H54 (cell line): Measurements from ENCODE around the gene LIM2.
"Not testable (repeated sequence)": the region's sequence is repeated elsewhere in the genome, so short reads cannot be mapped to it uniquely, and the experiment has no call there.

ENCODE experiments used
- DNase-seq: peaks from one replicate; pipeline ENCODE4 v3.0.0; 2011; ENCODE audit warnings: low spot score, mixed read lengths; ENCODE audit not compliant: insufficient read length
- FAIRE-seq: peaks from 3 replicates; lab custom pipeline; 2011; peaks lifted over from hg19 to GRCh38; lab: Jason Lieb, UNC
- POLR2A ChIP-seq: IDR thresholded peaks from 2 replicates; pipeline ENCODE4 v1.6.1; 2011; ENCODE audit warnings: low read depth, mild to moderate bottlenecking, low read length

The LIM2 gene

GRCh38 chr19:51410950-51411748 lies 23.4 kb upstream of the LIM2 start:
- FAIRE-seq (no peak), DNase-seq (no peak)
- TF ChIP-seq POLR2A, result no peak

- DNase-seq (peak; percentile 17), FAIRE-seq (no peak)
These were observed 19.8 kb upstream of the LIM2 start for GRCh38 chr19:51407511-51408131.

GRCh38 chr19:51402117-51402516 lies 14.3 kb upstream of the LIM2 start:
- DNase-seq (no peak), FAIRE-seq (no peak)
- no peak for TF ChIP-seq POLR2A

More at GRCh38 chr19:51407511-51408131, 19.8 kb upstream of the LIM2 start:
- no peak for TF ChIP-seq POLR2A

- not testable (repeated sequence) for FAIRE-seq, DNase-seq
These were observed 12.2 kb upstream of the LIM2 start for GRCh38 chr19:51399936-51400335.

- DNase-seq (no peak), FAIRE-seq (no peak)
- no peak for TF ChIP-seq POLR2A
These were observed 11.5 kb upstream of the LIM2 start for GRCh38 chr19:51399231-51399630.

- no peak for TF ChIP-seq POLR2A
- FAIRE-seq, result no peak
- peak; percentile 14 for DNase-seq
These were observed 10.4 kb upstream of the LIM2 start for GRCh38 chr19:51398096-51398704.

- DNase-seq, FAIRE-seq: not testable (repeated sequence)
These were observed 9.7 kb upstream of the LIM2 start for GRCh38 chr19:51397453-51397852.

- no peak for TF ChIP-seq POLR2A
- no peak for FAIRE-seq
- no peak for DNase-seq
These were observed 8.4 kb upstream of the LIM2 start for GRCh38 chr19:51396175-51396574.

GRCh38 chr19:51394050-51394836 lies 6.5 kb upstream of the LIM2 start:
- DNase-seq (peak; percentile 75), FAIRE-seq (peak; percentile 85)
- TF ChIP-seq POLR2A, result peak; percentile 27; the same call in 1 of the 2 replicates

GRCh38 chr19:51392701-51393100 lies 4.9 kb upstream of the LIM2 start:
- DNase-seq, result no peak
- TF ChIP-seq POLR2A, result no peak
- FAIRE-seq, result no peak

GRCh38 chr19:51391073-51391611 lies 3.4 kb upstream of the LIM2 start:
- TF ChIP-seq POLR2A, result no peak
- no peak for FAIRE-seq
- DNase-seq, result no peak

- DNase-seq, result no peak
- no peak for FAIRE-seq
- no peak for TF ChIP-seq POLR2A
These were observed 1.4 kb upstream of the LIM2 start for GRCh38 chr19:51389143-51389542.

- no peak for FAIRE-seq
- no peak for TF ChIP-seq POLR2A
These were observed 773 bp downstream of the LIM2 start for GRCh38 chr19:51386882-51387520.

More at GRCh38 chr19:51386882-51387520, 773 bp downstream of the LIM2 start:
- DNase-seq, result no peak
